HG03442 (cell line): Measurements from ENCODE around the gene VASP.

ENCODE experiments used
- ATAC-seq: cut with Tn5 transposase; IDR thresholded peaks from one replicate; pipeline ENCODE4 v1.9.1; 2021; ENCODE audit warnings: mild to moderate bottlenecking, moderate library complexity; ENCODE audit not compliant: unreplicated experiment

VASP gene

GRCh38 chr19:45473682-45474605, 33.3 kb upstream of the VASP start:
- ATAC-seq: no peak

- ATAC-seq: no peak
Observed at GRCh38 chr19:45474606-45475521, 32.4 kb upstream of the VASP start.

- no peak for ATAC-seq
Observed at GRCh38 chr19:45475537-45476291, 31.6 kb upstream of the VASP start.

- no peak for ATAC-seq
Observed at GRCh38 chr19:45476304-45476703, 31.0 kb upstream of the VASP start.

- ATAC-seq: no peak
Observed at GRCh38 chr19:45477186-45477585, 30.1 kb upstream of the VASP start.

- ATAC-seq: no peak
Observed at GRCh38 chr19:45477713-45478453, 29.4 kb upstream of the VASP start.

GRCh38 chr19:45478454-45479238, 28.6 kb upstream of the VASP start:
- peak; percentile 74 for ATAC-seq

- no peak for ATAC-seq
Observed at GRCh38 chr19:45483033-45483432, 24.2 kb upstream of the VASP start.

- ATAC-seq: no peak
Observed at GRCh38 chr19:45484273-45484945, 22.9 kb upstream of the VASP start.

- peak; percentile 93 for ATAC-seq
Observed at GRCh38 chr19:45485305-45486077, 21.8 kb upstream of the VASP start.

- ATAC-seq: no peak
Observed at GRCh38 chr19:45488708-45489107, 18.6 kb upstream of the VASP start.

GRCh38 chr19:45489216-45489855, 17.9 kb upstream of the VASP start:
- ATAC-seq: no peak

GRCh38 chr19:45492137-45492626, 15.1 kb upstream of the VASP start:
- no peak for ATAC-seq

- ATAC-seq: no peak
Observed at GRCh38 chr19:45492627-45493470, 14.4 kb upstream of the VASP start.

- ATAC-seq: no peak
Observed at GRCh38 chr19:45494261-45494916, 12.9 kb upstream of the VASP start.

- ATAC-seq: no peak
Observed at GRCh38 chr19:45495178-45495577, 12.1 kb upstream of the VASP start.
